Central memory CD4-positive, alpha-beta T cell (primary cell): ENCODE data around the gene TRAM2.

ENCODE experiments used
- DNase-seq: peaks from one replicate; pipeline ENCODE4 v3.0.0; 2022
- total RNA-seq, 3 experiments: gene quantifications; one replicate each; lab custom pipeline; 2026; lab: John Stamatoyannopoulos, UW

TRAM2 gene
- total RNA-seq, result 5.6 to 23.0 (median 21.8) reads per million in 3 experiments

GRCh38 chr6:52577022-52577777, at the start of gene TRAM2:
Gene TRAM2, minus strand, starts transcription at chr6:52577060. Its CDS starts 145 bp downstream, at chr6:52576915.
- DNase-seq, result peak; percentile 79

- DNase-seq, result no peak
These were observed 46.0 kb upstream of the TRAM2 start for GRCh38 chr6:52622810-52623209.

- DNase-seq, result no peak
These were observed 44.8 kb upstream of the TRAM2 start for GRCh38 chr6:52621631-52622030.

GRCh38 chr6:52620906-52621190, 44.0 kb upstream of the TRAM2 start:
- no peak for DNase-seq

GRCh38 chr6:52620055-52620905, 43.4 kb upstream of the TRAM2 start:
- no peak for DNase-seq

GRCh38 chr6:52617087-52617486, 40.2 kb upstream of the TRAM2 start:
- DNase-seq, result no peak

GRCh38 chr6:52616059-52616690, 39.3 kb upstream of the TRAM2 start:
- no peak for DNase-seq

- no peak for DNase-seq
These were observed 35.6 kb upstream of the TRAM2 start for GRCh38 chr6:52612336-52613054.

- no peak for DNase-seq
These were observed 35.0 kb upstream of the TRAM2 start for GRCh38 chr6:52611833-52612232.

- no peak for DNase-seq
These were observed 34.0 kb upstream of the TRAM2 start for GRCh38 chr6:52610745-52611355.

GRCh38 chr6:52610011-52610410, 33.2 kb upstream of the TRAM2 start:
- DNase-seq, result no peak

GRCh38 chr6:52605610-52606185, 28.8 kb upstream of the TRAM2 start:
- DNase-seq, result no peak

GRCh38 chr6:52603000-52603795, 26.3 kb upstream of the TRAM2 start:
- no peak for DNase-seq

GRCh38 chr6:52598824-52599190, 21.9 kb upstream of the TRAM2 start:
- DNase-seq, result no peak

- DNase-seq, result no peak
These were observed 21.4 kb upstream of the TRAM2 start for GRCh38 chr6:52598123-52598823.

GRCh38 chr6:52597738-52598122, 20.9 kb upstream of the TRAM2 start:
- DNase-seq, result no peak

GRCh38 chr6:52596371-52597028, 19.6 kb upstream of the TRAM2 start:
- DNase-seq, result no peak

- no peak for DNase-seq
These were observed 18.9 kb upstream of the TRAM2 start for GRCh38 chr6:52595796-52596130.

GRCh38 chr6:52595000-52595795, 18.3 kb upstream of the TRAM2 start:
- DNase-seq, result no peak
